Measurements from ENCODE around the gene LGALS9C.
"Not testable (repeated sequence)": the region's sequence is repeated elsewhere in the genome, so short reads cannot be mapped to it uniquely, and the experiment has no call there.

The LGALS9C gene

GRCh38 chr17:18530405-18530804, 53.8 kb downstream of the LGALS9C start:
- DNase-seq (ENCODE audit: low read depth) = not testable (repeated sequence)

GRCh38 chr17:18542234-18542633, 65.6 kb downstream of the LGALS9C start:
- DNase-seq (ENCODE audit: low read depth) = not testable (repeated sequence)

- not testable (repeated sequence) for DNase-seq (ENCODE audit: low read depth)
Measured at GRCh38 chr17:18542907-18543306, 66.3 kb downstream of the LGALS9C start.

All from stimulated activated CD8-positive, alpha-beta memory T cell treated with anti-CD3 and anti-CD28 coated beads, Interleukin-12 subunit alpha, Interleukin-12 subunit beta, amount 100 ng/mL, for 1 hour (primary cell).